ENCODE data around the gene DNAH2. TPM values are rescaled to one million over a fixed set of nuclear protein-coding genes. Genes with fewer than 3 reads are reported as not detected.

Gene DNAH2
- total and polyA plus RNA-seq, 2 of the 13 experiments (the other 11 are each of a cell fraction or from before 2014, with no cell fraction given) = not detected

GRCh38 chr17:7833795-7834541 is 116.4 kb downstream of the DNAH2 start, which contains the start of gene KDM6B (continued):
- TF ChIP-seq ZNF687 (CRISPR knock-in tag; IDR thresholded peaks at IDR 0.05) (peak; percentile 22; the same call in 1 of the 2 replicates), JUND (CRISPR knock-in tag; IDR thresholded peaks at IDR 0.05) (no peak), NR1H2 (CRISPR knock-in tag; IDR thresholded peaks at IDR 0.05; ENCODE audit: borderline replicate concordance, low read depth) (no peak), DRAP1 (CRISPR knock-in tag; IDR thresholded peaks at IDR 0.05) (peak; percentile 43; the same call in 1 of the 2 replicates), HNRNPH1 (optimal IDR thresholded peaks at IDR 0.05; ENCODE audit: low read depth, low read length) (no peak), GATAD1 (CRISPR knock-in tag; IDR thresholded peaks at IDR 0.05) (no peak), ZNF589 (CRISPR knock-in tag; conservative IDR thresholded peaks at IDR 0.05) (no peak), NFKB2 (CRISPR knock-in tag; IDR thresholded peaks at IDR 0.05; ENCODE audit: borderline replicate concordance) (peak; percentile 18; the same call in 1 of the 2 replicates), GABPB1 (CRISPR knock-in tag; IDR thresholded peaks at IDR 0.05) (peak; percentile 37; the same call in 1 of the 2 replicates), NRL (CRISPR knock-in tag; IDR thresholded peaks at IDR 0.05; ENCODE audit: borderline replicate concordance) (no peak), ZFX (CRISPR knock-in tag; IDR thresholded peaks at IDR 0.05; ENCODE audit: low read depth) (peak; percentile 42; the same call in 1 of the 2 replicates), ZEB1 (IDR thresholded peaks at IDR 0.05; ENCODE audit: insufficient replicate concordance, low read depth) (no peak), RBFOX2 (IDR thresholded peaks at IDR 0.05; ENCODE audit: low read depth, low read length) (0 out of 2 replicates have a peak, but pooled peaks have one; percentile 14), GABPA (IDR thresholded peaks at IDR 0.05; ENCODE audit: low read depth, low read length) (no peak), GABPA (CRISPR knock-in tag; IDR thresholded peaks at IDR 0.05; ENCODE audit: low read depth) (0 out of 2 replicates have a peak, but pooled peaks have one; percentile 7), ZNF383 (CRISPR knock-in tag; IDR thresholded peaks at IDR 0.05; ENCODE audit: borderline replicate concordance) (no peak), SOX6 (IDR thresholded peaks at IDR 0.05) (no peak), SOX6 (CRISPR knock-in tag; IDR thresholded peaks at IDR 0.05) (0 out of 2 replicates have a peak, but pooled peaks have one; percentile 34), BRF2 (CRISPR knock-in tag; IDR thresholded peaks at IDR 0.05) (no peak), ZBTB3 (CRISPR knock-in tag; IDR thresholded peaks at IDR 0.05; ENCODE audit: borderline replicate concordance, low read depth) (no peak), PLSCR1 (CRISPR knock-in tag; IDR thresholded peaks at IDR 0.05; ENCODE audit: borderline replicate concordance) (no peak), TGIF2 (CRISPR knock-in tag; IDR thresholded peaks at IDR 0.05) (no peak), SP5 (CRISPR knock-in tag; IDR thresholded peaks at IDR 0.05; ENCODE audit: borderline replicate concordance, low read depth) (peak; percentile 45; the same call in 1 of the 2 replicates), BORCS8-MEF2B (CRISPR knock-in tag; IDR thresholded peaks at IDR 0.05) (no peak; the same call in 1 of the 2 replicates)
